Neutrophil (primary cell): ENCODE results near the gene PYM1.

Source experiments
- H3K27ac ChIP-seq: fragments of 200-600 bp; sonication (generic); 2 replicates; pipeline ENCODE4 v1.5.1; 2016; ENCODE audit warnings: mild to moderate bottlenecking, moderate library complexity
- H3K27me3 ChIP-seq: fragments of 200-600 bp; sonication (generic); 2 replicates; pipeline ENCODE4 v1.6.0; 2016; ENCODE audit warnings: mild to moderate bottlenecking
- H3K36me3 ChIP-seq: fragments of 200-600 bp; sonication (generic); 2 replicates; pipeline ENCODE4 v1.5.1; 2017
- H3K4me1 ChIP-seq, 2 experiments: fragments of 200-600 bp in 1 of 2; sonication (generic) in 1 of 2; 1 replicate in 1 of 2; 2 replicates in 1 of 2; pipeline versions ENCODE4 v1.5.1 to v1.6.1; 2013 to 2016; ENCODE audit warnings: low read depth in 1 of 2, low read length in 1 of 2, mild to moderate bottlenecking in 1 of 2, moderate library complexity in 1 of 2; ENCODE audit not compliant: control insufficient read depth in 1 of 2, insufficient read depth in 1 of 2
- H3K4me3 ChIP-seq, 2 experiments: fragments of 200-600 bp in 1 of 2; sonication (generic) in 1 of 2; 1 replicate in 1 of 2; 2 replicates in 1 of 2; pipeline ENCODE4 v1.5.1; 2013 to 2016; ENCODE audit warnings: low read depth in 1 of 2, low read length in 1 of 2, mild to moderate bottlenecking in 1 of 2, moderate library complexity in 1 of 2
- H3K9me3 ChIP-seq: fragments of 200-600 bp; sonication (generic); 2 replicates; pipeline ENCODE4 v1.5.1; 2016
- CTCF ChIP-seq: fragments of 200-600 bp; sonication (generic); IDR thresholded peaks from 2 replicates; pipeline ENCODE4 v1.5.1; 2016; ENCODE audit warnings: antibody characterized with exemption

Gene PYM1

GRCh38 chr12:55901881-55902490 lies 25.7 kb downstream of the PYM1 start:
- no peak overlapping the region for H3K4me3 ChIP-seq
- no peaks in the 10 kb centered on the region for H3K9me3 ChIP-seq
- H3K4me1 ChIP-seq: no peaks in the 10 kb centered on the region
- no peaks in the 10 kb centered on the region for H3K27me3 ChIP-seq
- peaks cover 24% of the 10 kb centered on the region for H3K36me3 ChIP-seq
- H3K27ac ChIP-seq: no peak overlapping the region
- TF ChIP-seq CTCF: no peak

DNA sequence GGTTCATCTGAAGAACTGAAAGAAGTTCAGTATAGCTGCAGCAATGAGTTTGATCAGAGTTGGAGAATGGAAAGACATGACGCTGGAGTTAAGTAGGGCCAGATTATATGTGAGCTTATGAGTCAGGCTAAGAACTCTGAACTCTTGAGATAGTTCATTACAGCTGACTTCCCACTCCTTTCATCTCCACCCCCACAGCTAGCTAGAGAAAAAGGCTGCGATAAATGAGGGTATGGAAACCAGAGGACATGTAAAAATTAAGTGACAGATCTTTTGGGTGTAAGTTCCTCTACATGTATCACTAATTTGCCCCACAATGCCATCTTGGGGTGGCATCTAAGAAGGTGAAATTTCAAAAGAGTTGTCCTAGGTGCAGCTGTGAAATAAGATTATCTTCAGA lies 28.6 kb downstream of the PYM1 start:
- H3K4me3 ChIP-seq: no peak overlapping the region
- H3K9me3 ChIP-seq: no peaks in the 10 kb centered on the region
- H3K4me1 ChIP-seq: no peaks in the 10 kb centered on the region
- H3K36me3 ChIP-seq: peaks cover 24% of the 10 kb centered on the region
- TF ChIP-seq CTCF: no peak
- H3K27ac ChIP-seq: no peak overlapping the region
- no peaks in the 10 kb centered on the region for H3K27me3 ChIP-seq

- Histone ChIP-seq H3K4me1 (no peaks in the 10 kb centered on the region), H3K27ac (no peak overlapping the region), H3K4me3 (no peak overlapping the region), H3K27me3 (no peaks in the 10 kb centered on the region), H3K9me3 (no peaks in the 10 kb centered on the region), H3K36me3 (no peaks in the 10 kb centered on the region)
- no peak for TF ChIP-seq CTCF
Observed at GRCh38 chr12:55893723-55894122, 34.0 kb downstream of the PYM1 start.

DNA sequence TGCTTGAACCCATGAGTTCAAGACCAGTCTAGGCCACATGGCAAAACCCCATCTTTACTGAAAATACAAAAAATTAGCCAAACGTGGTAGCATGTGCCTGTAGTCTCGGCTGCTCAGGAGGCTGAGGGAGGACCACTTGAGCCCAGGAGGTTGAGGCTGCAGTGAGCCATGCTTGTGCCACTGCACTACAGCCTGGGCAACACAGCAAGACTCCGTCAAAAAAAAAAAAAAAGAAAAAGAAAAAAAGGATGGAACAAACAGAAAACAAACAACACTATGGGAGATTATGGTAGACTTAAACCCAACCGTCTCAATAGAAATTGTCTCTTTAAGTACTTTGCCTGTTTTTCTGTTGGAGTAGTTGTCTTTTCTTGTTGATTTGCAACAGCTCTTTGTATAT lies 36.4 kb downstream of the PYM1 start:
- no peak for TF ChIP-seq CTCF
- H3K27ac ChIP-seq: no peak overlapping the region
- H3K27me3 ChIP-seq: no peaks in the 10 kb centered on the region

GRCh38 chr12:55885113-55885512 lies 42.6 kb downstream of the PYM1 start:
- Histone ChIP-seq H3K36me3 (no peaks in the 10 kb centered on the region), H3K9me3 (no peaks in the 10 kb centered on the region), H3K27ac (no peak overlapping the region), H3K27me3 (no peaks in the 10 kb centered on the region), H3K4me1 (no peaks in the 10 kb centered on the region), H3K4me3 (no peak overlapping the region)
- TF ChIP-seq CTCF: no peak

More for the DNA sequence above, 36.4 kb downstream of the PYM1 start:
- H3K36me3 ChIP-seq: no peaks in the 10 kb centered on the region
- H3K9me3 ChIP-seq: no peaks in the 10 kb centered on the region
- no peaks in the 10 kb centered on the region for H3K4me1 ChIP-seq
- H3K4me3 ChIP-seq: no peak overlapping the region

GRCh38 chr12:55877824-55878223 lies 49.9 kb downstream of the PYM1 start:
- H3K27me3 ChIP-seq: no peaks in the 10 kb centered on the region
- no peaks in the 10 kb centered on the region for H3K36me3 ChIP-seq
- TF ChIP-seq CTCF: no peak
- H3K27ac ChIP-seq: no peak overlapping the region
- H3K4me3 ChIP-seq: no peak overlapping the region
- H3K9me3 ChIP-seq: no peaks in the 10 kb centered on the region
- no peaks in the 10 kb centered on the region for H3K4me1 ChIP-seq
